ENCODE measurements around the gene SH3D19.
A peak's percentile ranks its signal among the peaks of the same experiment; 100 is the strongest.
"Not testable (repeated sequence)": the region's sequence is repeated elsewhere in the genome, so short reads cannot be mapped to it uniquely, and the experiment has no call there.

SH3D19 gene

GRCh38 chr4:151276787-151277562 is 48.4 kb downstream of the SH3D19 start, which contains the start of gene PRSS48:
PRSS48 (plus strand) TSS chr4:151277161; CDS start chr4:151277173, 12 bp downstream.
- peak; percentile 13 to 38 for DNase-seq (ENCODE audit: low read depth in 2 of 2)

- not testable (repeated sequence) for DNase-seq (ENCODE audit: low read depth in 2 of 2)
Measured at GRCh38 chr4:151268905-151269304, 56.5 kb downstream of the SH3D19 start.

- no peak for DNase-seq (ENCODE audit: low read depth in 2 of 2)
Measured at GRCh38 chr4:151267822-151268535, 57.4 kb downstream of the SH3D19 start.

GRCh38 chr4:151267104-151267503 is 58.3 kb downstream of the SH3D19 start:
- DNase-seq (ENCODE audit: low read depth in 2 of 2), result no peak

GRCh38 chr4:151266497-151266896 is 58.9 kb downstream of the SH3D19 start:
- no peak for DNase-seq (ENCODE audit: low read depth in 2 of 2)

GRCh38 chr4:151263455-151263854 is 62.0 kb downstream of the SH3D19 start:
- DNase-seq (ENCODE audit: low read depth in 2 of 2), result no peak

GRCh38 chr4:151260526-151260925 is 64.9 kb downstream of the SH3D19 start:
- DNase-seq (ENCODE audit: low read depth in 2 of 2), result no peak

- DNase-seq (ENCODE audit: low read depth in 2 of 2), result no peak
Measured at GRCh38 chr4:151259752-151260151, 65.7 kb downstream of the SH3D19 start.

GRCh38 chr4:151257704-151258103 is 67.7 kb downstream of the SH3D19 start:
- DNase-seq (ENCODE audit: low read depth in 2 of 2), result no peak

- DNase-seq (ENCODE audit: low read depth in 2 of 2), result no peak
Measured at GRCh38 chr4:151256134-151256533, 69.3 kb downstream of the SH3D19 start.

GRCh38 chr4:151255680-151256079 is 69.7 kb downstream of the SH3D19 start:
- DNase-seq (ENCODE audit: low read depth in 2 of 2), result not testable (repeated sequence)

GRCh38 chr4:151255226-151255625 is 70.2 kb downstream of the SH3D19 start:
- not testable (repeated sequence) for DNase-seq (ENCODE audit: low read depth in 2 of 2)

GRCh38 chr4:151251603-151252304 is 73.7 kb downstream of the SH3D19 start:
- no peak for DNase-seq (ENCODE audit: low read depth in 2 of 2)

- no peak for DNase-seq (ENCODE audit: low read depth in 2 of 2)
Measured at GRCh38 chr4:151250706-151251105, 74.7 kb downstream of the SH3D19 start.

GRCh38 chr4:151248519-151248918 is 76.9 kb downstream of the SH3D19 start:
- DNase-seq (ENCODE audit: low read depth in 2 of 2), result no peak

GRCh38 chr4:151247395-151247794 is 78.0 kb downstream of the SH3D19 start:
- DNase-seq (ENCODE audit: low read depth in 2 of 2), result no peak

- no peak for DNase-seq (ENCODE audit: low read depth in 2 of 2)
Measured at GRCh38 chr4:151246742-151247141, 78.7 kb downstream of the SH3D19 start.

- DNase-seq (ENCODE audit: low read depth in 2 of 2), result no peak
Measured at GRCh38 chr4:151242305-151242704, 83.1 kb downstream of the SH3D19 start.

GRCh38 chr4:151239608-151240007 is 85.8 kb downstream of the SH3D19 start:
- DNase-seq (ENCODE audit: low read depth in 2 of 2), result no peak

GRCh38 chr4:151238477-151238876 is 86.9 kb downstream of the SH3D19 start:
- no peak for DNase-seq (ENCODE audit: low read depth in 2 of 2)

- DNase-seq (ENCODE audit: low read depth in 2 of 2), result no peak
Measured at GRCh38 chr4:151236036-151236435, 89.4 kb downstream of the SH3D19 start.

- not testable (repeated sequence) for DNase-seq (ENCODE audit: low read depth in 2 of 2)
Measured at GRCh38 chr4:151235373-151235772, 90.0 kb downstream of the SH3D19 start.
